ENCODE data around the gene PDE10A. TPM values are rescaled to one million over a fixed set of nuclear protein-coding genes. Genes with fewer than 3 reads are reported as not detected.

The PDE10A gene
- polyA plus RNA-seq, 3 donors = not detected

DNA sequence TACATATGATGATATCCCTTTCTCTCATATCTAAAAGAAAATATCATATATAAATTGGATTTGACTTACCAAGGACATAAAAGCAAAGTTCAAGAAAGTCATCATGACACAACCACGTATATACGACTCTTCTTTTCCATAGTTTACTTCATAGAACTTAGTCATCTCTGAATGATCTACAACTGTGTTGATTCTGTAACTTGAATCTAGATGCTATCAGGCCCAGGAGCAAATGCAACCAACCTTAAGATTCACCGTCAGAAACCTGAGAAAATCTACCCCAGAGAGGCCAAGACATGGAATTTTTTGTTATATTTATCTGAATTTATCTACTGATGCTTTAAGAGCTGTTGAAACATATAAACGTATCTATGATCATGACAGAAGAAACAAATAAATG, 165.6 kb downstream of the PDE10A start:
- no peak overlapping the region for H3K27ac Mint-ChIP-seq
- H3K4me3 ChIP-seq (replicated peaks in 1 of 3; ENCODE audit: low read depth in 2 of 3, low read length in 3 of 3) = no peak overlapping the region
- no peaks in the 10 kb centered on the region for H3K9me3 ChIP-seq (replicated peaks in 1 of 2; ENCODE audit: control insufficient read depth in 1 of 2, insufficient read depth in 1 of 2, low read length in 2 of 2)
- 100% methylated on average over 2 of the region's 4 CpGs for WGBS (ENCODE audit: insufficient coverage)
- no peaks in the 10 kb centered on the region for H3K4me1 ChIP-seq (ENCODE audit: control insufficient read depth in 1 of 2, insufficient read depth in 2 of 2, low read length in 2 of 2)
- H3K9me3 Mint-ChIP-seq = peaks cover 0 to 5% (median 0%) of the 10 kb centered on the region in 7 donors
- no peaks in the 10 kb centered on the region for H4K20me1 ChIP-seq (ENCODE audit: insufficient read depth, low read length)
- H3K4me3 Mint-ChIP-seq = no peak overlapping the region
- no peak overlapping the region for H3K4me2 ChIP-seq (replicated peaks; ENCODE audit: extremely low read depth, low read length, poor library complexity, severe bottlenecking)
- TF ChIP-seq, protein P1, sequence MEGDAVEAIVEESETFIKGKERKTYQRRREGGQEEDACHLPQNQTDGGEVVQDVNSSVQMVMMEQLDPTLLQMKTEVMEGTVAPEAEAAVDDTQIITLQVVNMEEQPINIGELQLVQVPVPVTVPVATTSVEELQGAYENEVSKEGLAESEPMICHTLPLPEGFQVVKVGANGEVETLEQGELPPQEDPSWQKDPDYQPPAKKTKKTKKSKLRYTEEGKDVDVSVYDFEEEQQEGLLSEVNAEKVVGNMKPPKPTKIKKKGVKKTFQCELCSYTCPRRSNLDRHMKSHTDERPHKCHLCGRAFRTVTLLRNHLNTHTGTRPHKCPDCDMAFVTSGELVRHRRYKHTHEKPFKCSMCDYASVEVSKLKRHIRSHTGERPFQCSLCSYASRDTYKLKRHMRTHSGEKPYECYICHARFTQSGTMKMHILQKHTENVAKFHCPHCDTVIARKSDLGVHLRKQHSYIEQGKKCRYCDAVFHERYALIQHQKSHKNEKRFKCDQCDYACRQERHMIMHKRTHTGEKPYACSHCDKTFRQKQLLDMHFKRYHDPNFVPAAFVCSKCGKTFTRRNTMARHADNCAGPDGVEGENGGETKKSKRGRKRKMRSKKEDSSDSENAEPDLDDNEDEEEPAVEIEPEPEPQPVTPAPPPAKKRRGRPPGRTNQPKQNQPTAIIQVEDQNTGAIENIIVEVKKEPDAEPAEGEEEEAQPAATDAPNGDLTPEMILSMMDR (IDR thresholded peaks at IDR 0.05) = no peak
- peaks cover 0 to 1% (median 0%) of the 10 kb centered on the region in 3 donors for H3K27me3 Mint-ChIP-seq (ENCODE audit: low read depth in 3 of 3)
- H3K36me3 Mint-ChIP-seq = no peaks in the 10 kb centered on the region
- DNase-seq = no peak
- no peaks in the 10 kb centered on the region for H3K79me2 ChIP-seq (ENCODE audit: insufficient read depth, low read length)
- no peaks in the 10 kb centered on the region for H3K36me3 ChIP-seq (replicated peaks in 1 of 2; ENCODE audit: control insufficient read depth in 1 of 2, insufficient read depth in 2 of 2, low read length in 2 of 2)
- no peak overlapping the region for H3K9ac ChIP-seq (ENCODE audit: insufficient read depth, low read length, poor library complexity, severe bottlenecking)
- intact Hi-C loops (cut with micrococcal nuclease) = no loop called here
- H3K27ac ChIP-seq (ENCODE audit: low read depth in 1 of 2, low read length in 2 of 2) = no peak overlapping the region
- H2AFZ ChIP-seq (ENCODE audit: insufficient read depth, low read depth, low read length, poor library complexity, severe bottlenecking) = no peak overlapping the region
- no peaks in the 10 kb centered on the region for H3K27me3 ChIP-seq (ENCODE audit: control insufficient read depth in 2 of 2, insufficient read depth in 2 of 2, low read length in 2 of 2)
- no peaks in the 10 kb centered on the region for H3K4me1 Mint-ChIP-seq

DNA sequence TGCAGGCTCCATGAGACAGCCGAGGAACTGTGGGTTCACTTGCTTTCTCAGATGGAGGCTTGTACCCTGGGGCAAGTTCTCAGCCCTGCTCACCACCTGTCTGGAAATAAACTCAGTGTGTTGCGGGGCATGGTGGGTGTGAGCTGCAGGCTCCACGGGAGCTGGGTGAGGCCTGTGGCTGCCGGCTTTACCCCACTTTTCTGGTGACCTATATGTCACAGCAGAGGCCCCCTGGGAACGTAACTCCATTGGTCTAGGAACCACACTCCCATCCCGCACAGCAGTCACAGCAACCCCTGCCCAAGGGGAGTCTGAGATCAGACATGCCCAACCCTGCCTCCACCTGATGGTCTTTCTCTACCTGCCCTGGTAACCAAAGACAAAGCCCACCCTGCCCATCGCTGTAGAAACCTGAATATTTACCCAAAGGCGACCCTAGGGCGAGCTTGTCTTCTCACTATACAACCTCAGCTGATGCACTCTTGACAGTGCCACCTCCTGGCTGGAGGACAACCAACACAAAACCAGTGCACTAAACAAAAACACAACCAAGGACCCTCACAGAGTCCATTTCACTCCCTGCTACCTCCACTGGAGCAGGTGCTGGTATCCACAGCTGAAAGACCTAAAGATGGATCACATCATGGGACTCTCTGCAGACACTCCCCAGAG, 174.3 kb downstream of the PDE10A start:
- Histone ChIP-seq H3K4me3 (replicated peaks in 1 of 3; ENCODE audit: low read depth in 2 of 3, low read length in 3 of 3) (no peak overlapping the region), H3K27me3 (ENCODE audit: control insufficient read depth in 2 of 2, insufficient read depth in 2 of 2, low read length in 2 of 2) (no peaks in the 10 kb centered on the region), H3K9me3 (replicated peaks in 1 of 2; ENCODE audit: control insufficient read depth in 1 of 2, insufficient read depth in 1 of 2, low read length in 2 of 2) (peaks cover 0 to 9% of the 10 kb centered on the region in 2 donors), H4K20me1 (ENCODE audit: insufficient read depth, low read length) (no peaks in the 10 kb centered on the region), H2AFZ (ENCODE audit: insufficient read depth, low read depth, low read length, poor library complexity, severe bottlenecking) (no peak overlapping the region), H3K79me2 (ENCODE audit: insufficient read depth, low read length) (no peaks in the 10 kb centered on the region), H3K36me3 (replicated peaks in 1 of 2; ENCODE audit: control insufficient read depth in 1 of 2, insufficient read depth in 2 of 2, low read length in 2 of 2) (no peaks in the 10 kb centered on the region), H3K9ac (ENCODE audit: insufficient read depth, low read length, poor library complexity, severe bottlenecking) (no peak overlapping the region), H3K4me2 (replicated peaks; ENCODE audit: extremely low read depth, low read length, poor library complexity, severe bottlenecking) (no peak overlapping the region), H3K27ac (ENCODE audit: low read depth in 1 of 2, low read length in 2 of 2) (no peak overlapping the region), H3K4me1 (ENCODE audit: control insufficient read depth in 1 of 2, insufficient read depth in 2 of 2, low read length in 2 of 2) (no peaks in the 10 kb centered on the region)
- Mint-ChIP-seq H3K4me3 (no peak overlapping the region), H3K36me3 (no peaks in the 10 kb centered on the region), H3K4me1 (no peaks in the 10 kb centered on the region), H3K27me3 (ENCODE audit: low read depth in 3 of 3) (no peaks in the 10 kb centered on the region), H3K27ac (no peak overlapping the region), H3K9me3 (peaks cover 0 to 7% (median 3%) of the 10 kb centered on the region in 7 donors)
- intact Hi-C loops (cut with micrococcal nuclease) = no loop called here
- 87% methylated on average over 9 of the region's 9 CpGs for WGBS (ENCODE audit: insufficient coverage)
- no peak for DNase-seq
- TF ChIP-seq, protein P1 (IDR thresholded peaks at IDR 0.05) = no peak

Data from CD14-positive monocyte (primary cell).